Retinal pigment epithelial cell (primary cell): Measurements from ENCODE around the gene SLC2A13.

Experiments
- DNase-seq: peaks from one replicate; pipeline ENCODE4 v3.0.0-alpha.2; 2010; ENCODE audit warnings: low read depth
- H3K4me3 ChIP-seq: 2 replicates; pipeline ENCODE4 v1.5.1; 2011; ENCODE audit warnings: mild to moderate bottlenecking, low read length, control low read depth, moderate library complexity
- CTCF ChIP-seq: conservative IDR thresholded peaks from 2 replicates; pipeline ENCODE4 v1.5.1; 2011; ENCODE audit warnings: low read depth, low read length, control low read depth, inconsistent platforms

The SLC2A13 gene

GRCh38 chr12:39777465-39777864, 328.4 kb downstream of the SLC2A13 start:
- H3K4me3 ChIP-seq, result no peak overlapping the region
- TF ChIP-seq CTCF, result no peak
- DNase-seq, result no peak

GRCh38 chr12:39773266-39773665, 332.6 kb downstream of the SLC2A13 start:
- TF ChIP-seq CTCF, result no peak
- H3K4me3 ChIP-seq, result no peak overlapping the region
- DNase-seq, result no peak

DNA sequence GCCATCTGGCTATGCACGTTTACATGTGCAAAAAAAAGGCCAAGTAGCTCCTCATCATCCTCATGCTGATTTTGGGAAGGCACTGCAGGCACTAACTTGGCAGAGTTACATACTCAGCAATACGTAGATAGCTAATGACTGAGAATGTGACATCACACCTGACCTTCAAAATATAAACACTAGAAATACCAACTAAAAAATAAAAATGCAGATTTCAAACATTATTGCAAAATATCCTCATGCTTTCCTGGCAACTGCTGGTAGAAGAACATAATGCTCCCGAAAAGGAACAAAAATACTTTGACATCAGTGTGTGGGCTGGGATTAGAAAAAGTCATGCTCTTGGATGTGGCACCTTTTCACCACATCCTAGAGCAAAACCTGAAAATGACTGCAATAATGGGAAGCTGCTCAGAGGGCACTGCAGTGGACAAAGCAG, 333.0 kb downstream of the SLC2A13 start:
- H3K4me3 ChIP-seq, result no peak overlapping the region
- no peak for TF ChIP-seq CTCF
- DNase-seq, result no peak

DNA sequence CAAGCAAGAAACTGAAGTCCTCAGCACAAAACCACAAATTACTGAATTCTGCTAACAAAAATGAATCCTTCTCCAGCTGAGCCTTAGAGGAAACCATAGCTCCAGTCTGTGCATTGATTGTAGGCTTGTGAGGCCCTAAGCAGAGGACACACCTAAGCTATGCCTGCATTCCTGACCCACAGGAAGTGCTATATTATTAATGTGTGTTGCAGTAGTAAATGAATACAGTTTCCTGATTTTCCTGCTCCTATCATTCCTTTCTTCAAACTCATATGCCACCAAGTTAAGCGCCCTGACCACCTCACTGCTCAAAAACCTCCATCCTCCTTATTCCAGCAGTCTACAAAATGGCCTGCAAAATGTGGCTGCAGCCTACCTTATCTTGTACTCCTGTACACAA, 334.4 kb downstream of the SLC2A13 start:
- no peak for DNase-seq
- no peak overlapping the region for H3K4me3 ChIP-seq
- TF ChIP-seq CTCF, result no peak

- peak; percentile 90 for TF ChIP-seq CTCF
- DNase-seq, result peak; percentile 5
- H3K4me3 ChIP-seq, result no peak overlapping the region
Observed at GRCh38 chr12:39764944-39765560, 340.8 kb downstream of the SLC2A13 start.

- no peak overlapping the region for H3K4me3 ChIP-seq
- TF ChIP-seq CTCF, result no peak
- DNase-seq, result no peak
Observed at GRCh38 chr12:39763890-39764169, 342.1 kb downstream of the SLC2A13 start.

DNA sequence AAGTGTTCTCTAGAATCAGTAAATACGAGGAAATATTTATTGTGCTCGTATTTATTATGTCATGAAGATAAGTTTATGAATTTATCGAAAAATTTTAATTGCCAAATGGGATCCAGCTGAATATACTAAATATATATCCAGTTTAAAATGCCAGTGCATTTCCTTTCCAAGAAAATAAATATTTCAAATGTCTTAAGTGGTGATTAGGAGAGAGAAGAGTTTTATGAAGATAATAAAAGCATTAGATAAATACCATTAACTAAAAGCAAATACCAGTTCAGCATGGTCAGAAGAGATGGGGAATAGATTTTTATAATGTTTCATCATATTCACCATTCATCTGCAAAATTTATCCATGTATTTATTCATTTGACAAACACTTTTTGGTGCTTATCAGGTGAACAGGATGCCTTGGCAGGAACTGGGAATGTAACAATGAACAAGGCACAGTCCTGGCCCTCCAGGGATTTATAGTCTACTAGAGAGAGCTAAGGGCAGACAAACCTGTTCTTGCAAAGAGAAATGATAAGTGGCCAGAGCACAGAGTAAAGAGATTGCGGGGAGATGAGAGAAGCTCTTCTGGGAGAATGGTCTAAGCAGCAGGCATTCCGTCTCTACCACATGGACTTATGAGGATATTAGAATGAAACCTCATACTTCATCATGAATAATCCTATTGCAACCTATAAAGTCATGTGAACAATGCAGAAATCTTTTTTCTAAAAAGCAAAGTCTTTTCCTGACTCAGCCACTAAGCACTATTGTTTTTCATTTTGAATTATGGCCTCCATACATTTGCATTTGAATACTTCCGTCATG, 342.6 kb downstream of the SLC2A13 start:
- no peak for TF ChIP-seq CTCF
- H3K4me3 ChIP-seq, result no peak overlapping the region

More for the DNA sequence above, 342.6 kb downstream of the SLC2A13 start:
- no peak for DNase-seq
